ENCODE measurements around the gene LPAR6. TPM values are rescaled to one million over a fixed set of nuclear protein-coding genes. Genes with fewer than 3 reads are reported as not detected.

Gene LPAR6
- total RNA-seq, 2 donors from 2014 or later, result 3.3 to 11.9 TPM

DNA sequence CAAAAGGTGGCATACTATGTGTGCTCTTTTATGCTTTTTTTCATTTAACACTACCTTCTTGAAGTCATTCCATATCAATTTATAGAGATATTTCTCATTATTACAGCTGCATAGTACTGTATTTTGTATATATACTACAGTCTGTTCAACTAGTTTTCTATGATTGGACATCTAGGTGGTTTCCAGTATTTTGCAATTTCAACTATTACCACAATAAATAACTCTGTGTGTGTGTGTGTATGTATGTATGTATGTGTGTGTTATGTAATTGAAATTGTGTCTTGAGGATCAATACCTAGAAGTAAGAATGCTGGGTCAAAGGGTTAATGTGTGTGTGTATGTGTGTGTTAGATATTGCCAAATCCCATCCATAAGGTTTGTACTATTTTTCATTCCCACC, 7.0 kb downstream of the LPAR6 start:
- Mint-ChIP-seq H3K9me3 (no peaks in the 10 kb centered on the region), H3K4me3 (peak overlapping the region in 1 of 2 donors; percentile 31), H3K27me3 (ENCODE audit: low read depth) (no peaks in the 10 kb centered on the region), H3K27ac (peak overlapping the region; percentile 39), H3K36me3 (ENCODE audit: insufficient read depth in 2 of 2) (no peaks in the 10 kb centered on the region), H3K4me1 (ENCODE audit: low read depth) (peaks cover 76% of the 10 kb centered on the region)
- ATAC-seq (replicated peaks in 1 of 2) (no peak), DNase-seq (no peak)

DNA sequence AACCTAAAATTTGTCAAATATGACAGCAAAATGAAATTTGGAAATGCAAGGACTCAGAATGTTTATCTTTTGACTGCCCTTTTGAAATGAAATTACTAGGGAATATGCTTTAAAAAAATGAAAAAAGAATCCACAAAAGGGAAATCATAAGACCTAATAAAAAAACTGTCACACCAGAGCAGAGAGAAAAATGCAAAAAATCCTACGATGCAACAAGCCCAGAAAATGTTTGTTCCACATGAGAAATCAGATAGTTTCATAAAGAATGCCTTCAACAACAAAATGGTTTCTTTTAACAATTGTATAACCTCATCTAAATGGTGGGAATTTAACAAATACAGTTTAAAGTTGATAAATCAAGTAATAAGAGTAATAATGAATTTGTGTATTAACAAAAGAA, 8.0 kb downstream of the LPAR6 start:
- Mint-ChIP-seq H3K27ac (no peak overlapping the region), H3K9me3 (no peaks in the 10 kb centered on the region), H3K36me3 (ENCODE audit: insufficient read depth in 2 of 2) (no peaks in the 10 kb centered on the region), H3K4me1 (ENCODE audit: low read depth) (peaks cover 78% of the 10 kb centered on the region), H3K4me3 (no peak overlapping the region), H3K27me3 (ENCODE audit: low read depth) (no peaks in the 10 kb centered on the region)
- ATAC-seq (replicated peaks in 1 of 2) (no peak), DNase-seq (no peak)

- DNase-seq (no peak), ATAC-seq (replicated peaks in 1 of 2) (no peak)
- Mint-ChIP-seq H3K27me3 (ENCODE audit: low read depth) (no peaks in the 10 kb centered on the region), H3K4me1 (ENCODE audit: low read depth) (peaks cover 70% of the 10 kb centered on the region), H3K27ac (peak overlapping the region; percentile 71), H3K4me3 (peak overlapping the region in 1 of 2 donors; percentile 83), H3K36me3 (ENCODE audit: insufficient read depth in 2 of 2) (no peaks in the 10 kb centered on the region), H3K9me3 (no peaks in the 10 kb centered on the region)
Observed at GRCh38 chr13:48403913-48404312, 9.0 kb downstream of the LPAR6 start.

DNA sequence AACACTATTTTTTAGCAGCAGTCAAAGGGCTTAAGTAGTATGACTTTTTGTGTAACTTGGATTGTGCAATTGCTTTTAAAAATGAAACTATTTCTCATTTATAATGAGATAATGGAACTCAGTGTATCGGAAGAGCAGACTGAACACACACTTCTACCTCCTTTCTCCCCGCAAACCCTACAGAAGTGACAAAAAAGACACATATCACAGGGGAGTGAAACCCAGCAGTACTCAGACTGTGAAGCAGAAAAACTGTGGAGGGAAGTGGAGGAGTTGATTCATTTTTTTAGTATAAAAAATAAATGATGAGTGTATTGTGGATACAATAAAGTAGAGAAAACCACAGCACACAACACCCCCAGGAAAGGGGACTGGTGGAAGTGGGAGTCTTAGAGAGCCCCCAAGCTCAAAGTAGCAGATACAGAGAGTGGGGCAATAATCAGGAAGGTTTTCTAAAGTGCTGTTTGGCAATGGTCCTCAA, 9.7 kb downstream of the LPAR6 start:
- Mint-ChIP-seq H3K9me3 (no peaks in the 10 kb centered on the region), H3K36me3 (ENCODE audit: insufficient read depth in 2 of 2) (no peaks in the 10 kb centered on the region), H3K4me1 (ENCODE audit: low read depth) (peaks cover 69% of the 10 kb centered on the region), H3K4me3 (peak overlapping the region; percentile 50 to 83), H3K27me3 (ENCODE audit: low read depth) (no peaks in the 10 kb centered on the region), H3K27ac (peak overlapping the region; percentile 68)
- DNase-seq (peak; percentile 26 to 49), ATAC-seq (replicated peaks in 1 of 2) (peak; percentile 96 to 98)

- Mint-ChIP-seq H3K27me3 (ENCODE audit: low read depth) (no peaks in the 10 kb centered on the region), H3K4me1 (ENCODE audit: low read depth) (peaks cover 68% of the 10 kb centered on the region), H3K27ac (peak overlapping the region; percentile 68), H3K36me3 (ENCODE audit: insufficient read depth in 2 of 2) (no peaks in the 10 kb centered on the region), H3K4me3 (peak overlapping the region; percentile 16 to 63), H3K9me3 (no peaks in the 10 kb centered on the region)
- DNase-seq (peak in 1 of 2 donors; percentile 9), ATAC-seq (replicated peaks in 1 of 2) (peak in 1 of 2 donors; percentile 32)
Observed at GRCh38 chr13:48402325-48402932, 10.5 kb downstream of the LPAR6 start.

DNA sequence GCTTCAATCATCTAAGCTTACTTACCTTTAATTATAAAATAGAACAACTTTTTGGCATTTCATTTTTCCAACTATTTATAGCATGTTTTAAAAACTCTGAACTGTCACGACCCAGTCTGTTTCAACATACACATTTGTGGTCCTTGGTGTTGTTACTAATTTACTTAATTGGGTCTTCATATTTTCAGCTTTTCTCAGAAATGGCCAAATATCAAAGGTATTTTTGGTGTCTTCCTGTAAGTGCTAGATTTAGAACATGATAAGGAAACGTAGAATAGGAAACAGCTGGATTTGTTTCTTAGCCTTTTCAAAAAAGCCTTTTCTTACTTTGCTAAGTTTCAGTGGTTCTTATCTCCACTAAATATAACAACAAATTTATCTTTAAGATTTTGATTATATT, 11.4 kb downstream of the LPAR6 start:
- DNase-seq (no peak), ATAC-seq (replicated peaks in 1 of 2) (no peak)
- peaks cover 64% of the 10 kb centered on the region for H3K4me1 Mint-ChIP-seq (ENCODE audit: low read depth)
- peaks cover 0 to 3% of the 10 kb centered on the region in 2 donors for H3K36me3 Mint-ChIP-seq (ENCODE audit: insufficient read depth in 2 of 2)
- no peak overlapping the region for H3K27ac Mint-ChIP-seq
- H3K27me3 Mint-ChIP-seq (ENCODE audit: low read depth), result no peaks in the 10 kb centered on the region
- H3K9me3 Mint-ChIP-seq, result peaks cover 0 to 3% of the 10 kb centered on the region in 2 donors
- no peak overlapping the region for H3K4me3 Mint-ChIP-seq

DNA sequence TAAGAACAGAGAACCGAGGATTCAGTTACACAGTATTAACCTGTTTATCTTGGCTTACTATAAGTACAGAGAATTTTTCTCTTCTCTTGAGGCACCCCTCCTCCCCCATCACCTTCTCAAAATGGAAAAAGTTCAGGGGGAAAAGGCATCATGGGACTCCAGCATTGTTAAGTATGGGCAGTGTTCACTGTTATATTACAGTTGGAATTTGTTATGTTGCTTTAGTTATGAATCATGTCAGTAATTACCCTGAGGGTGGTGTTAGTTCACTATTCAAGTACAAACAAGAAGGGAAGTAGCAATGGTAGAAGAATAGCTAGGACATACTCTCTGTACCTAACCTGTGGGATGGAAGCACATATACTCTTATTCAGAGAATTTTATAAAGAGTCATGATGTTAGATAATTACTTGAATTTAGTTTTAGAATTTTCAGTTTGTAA, 12.0 kb downstream of the LPAR6 start:
- ATAC-seq (replicated peaks in 1 of 2) (no peak), DNase-seq (no peak)
- peak overlapping the region; percentile 2 to 65 for H3K4me3 Mint-ChIP-seq
- H3K4me1 Mint-ChIP-seq (ENCODE audit: low read depth), result peaks cover 64% of the 10 kb centered on the region
- H3K27ac Mint-ChIP-seq, result peak overlapping the region; percentile 87
- peaks cover 0 to 4% of the 10 kb centered on the region in 2 donors for H3K9me3 Mint-ChIP-seq
- no peaks in the 10 kb centered on the region for H3K27me3 Mint-ChIP-seq (ENCODE audit: low read depth)
- peaks cover 0 to 4% of the 10 kb centered on the region in 2 donors for H3K36me3 Mint-ChIP-seq (ENCODE audit: insufficient read depth in 2 of 2)

DNA sequence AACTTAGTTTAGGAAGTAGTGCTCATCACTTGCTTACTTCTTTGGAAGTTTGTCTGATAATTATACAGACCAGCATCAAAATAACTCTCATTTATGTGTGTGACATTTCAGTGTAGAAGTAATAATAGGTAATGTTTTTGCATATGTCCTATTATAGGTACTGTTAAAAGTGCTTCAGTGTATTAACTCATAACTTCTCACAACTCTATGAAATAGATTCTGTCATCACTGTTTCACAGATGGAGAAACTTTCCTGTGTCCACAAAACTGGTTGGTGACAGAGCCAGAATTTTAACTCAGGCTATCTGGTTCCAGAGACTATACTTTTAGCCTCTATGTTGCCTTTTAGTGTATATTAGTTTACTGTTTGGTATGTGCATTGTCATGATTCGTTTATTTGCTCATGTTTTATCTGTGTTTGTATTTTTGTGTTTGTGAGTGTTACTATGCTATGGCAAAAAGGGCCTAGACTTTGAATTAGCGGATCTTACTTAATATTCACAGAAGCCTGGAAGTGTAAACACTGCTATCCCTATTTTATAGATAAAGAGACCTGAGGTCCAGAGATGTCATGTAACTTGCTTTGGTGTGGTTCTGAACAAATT, 12.7 kb downstream of the LPAR6 start:
- ATAC-seq (replicated peaks in 1 of 2), result no peak
- no peak for DNase-seq
- Mint-ChIP-seq H3K27me3 (ENCODE audit: low read depth) (no peaks in the 10 kb centered on the region), H3K36me3 (ENCODE audit: insufficient read depth in 2 of 2) (peaks cover 5 to 10% of the 10 kb centered on the region in 2 donors), H3K27ac (peak overlapping the region; percentile 88), H3K9me3 (peaks cover 5 to 8% of the 10 kb centered on the region in 2 donors), H3K4me3 (peak overlapping the region in 1 of 2 donors; percentile 19), H3K4me1 (ENCODE audit: low read depth) (peaks cover 61% of the 10 kb centered on the region)

DNA sequence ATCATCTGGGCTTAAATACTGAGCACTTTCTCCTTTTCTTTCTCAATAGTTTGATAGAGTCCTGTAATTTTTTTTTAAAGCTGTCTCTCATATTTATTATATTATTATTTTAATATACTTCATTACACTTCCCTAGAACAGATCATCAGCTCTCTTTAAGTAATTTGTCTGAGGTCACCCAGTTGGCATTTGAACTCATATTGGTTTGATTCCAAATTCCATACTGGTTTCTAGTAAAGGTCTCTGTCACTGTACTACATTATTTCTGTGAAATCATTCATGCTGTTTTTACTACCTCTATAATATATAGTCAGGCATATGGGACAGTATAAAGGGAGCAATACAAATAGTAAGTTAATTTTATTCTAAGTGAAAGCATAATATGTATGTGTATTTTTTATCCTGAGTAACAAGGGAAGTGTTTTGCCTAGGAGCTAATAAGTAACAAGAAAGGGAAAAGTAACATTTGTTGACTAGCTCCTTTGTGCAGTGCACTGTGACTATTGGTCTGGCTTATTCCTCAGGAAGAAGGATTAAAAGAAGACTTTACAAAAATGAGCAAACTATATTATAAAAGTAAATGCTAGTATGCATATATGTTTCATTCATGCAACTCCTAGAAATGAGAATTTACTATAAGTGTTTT, 14.3 kb downstream of the LPAR6 start:
- no peaks in the 10 kb centered on the region for H3K27me3 Mint-ChIP-seq (ENCODE audit: low read depth)
- H3K27ac Mint-ChIP-seq, result peak overlapping the region; percentile 19
- no peak overlapping the region for H3K4me3 Mint-ChIP-seq
- DNase-seq, result no peak
- H3K36me3 Mint-ChIP-seq (ENCODE audit: insufficient read depth in 2 of 2), result peaks cover 8 to 16% of the 10 kb centered on the region in 2 donors
- peaks cover 7 to 10% of the 10 kb centered on the region in 2 donors for H3K9me3 Mint-ChIP-seq
- no peak for ATAC-seq (replicated peaks in 1 of 2)
- H3K4me1 Mint-ChIP-seq (ENCODE audit: low read depth), result peaks cover 45% of the 10 kb centered on the region

DNA sequence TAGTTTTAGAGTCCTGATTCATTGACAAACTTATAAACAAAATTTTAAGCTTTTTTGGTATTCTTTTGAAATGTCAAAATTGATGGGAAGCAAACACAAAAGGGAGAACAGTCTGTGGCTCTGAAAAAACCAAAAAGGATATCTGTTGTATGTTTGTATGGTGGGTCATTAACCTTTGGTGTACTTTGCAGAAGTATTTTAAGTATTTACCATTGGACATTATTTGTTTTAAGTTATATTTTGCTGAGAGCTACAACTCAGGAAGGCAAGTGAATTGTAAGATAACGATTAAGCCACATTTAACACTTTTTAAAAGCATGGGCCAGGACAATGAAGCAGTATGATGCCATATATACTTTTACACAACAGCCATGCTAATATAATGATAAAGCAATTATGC, 15.2 kb downstream of the LPAR6 start:
- Mint-ChIP-seq H3K36me3 (ENCODE audit: insufficient read depth in 2 of 2) (peaks cover 10 to 17% of the 10 kb centered on the region in 2 donors), H3K4me1 (ENCODE audit: low read depth) (peaks cover 37% of the 10 kb centered on the region), H3K27ac (no peak overlapping the region), H3K4me3 (no peak overlapping the region), H3K27me3 (ENCODE audit: low read depth) (no peaks in the 10 kb centered on the region), H3K9me3 (peaks cover 7 to 10% of the 10 kb centered on the region in 2 donors)
- DNase-seq (no peak), ATAC-seq (replicated peaks in 1 of 2) (no peak)

DNA sequence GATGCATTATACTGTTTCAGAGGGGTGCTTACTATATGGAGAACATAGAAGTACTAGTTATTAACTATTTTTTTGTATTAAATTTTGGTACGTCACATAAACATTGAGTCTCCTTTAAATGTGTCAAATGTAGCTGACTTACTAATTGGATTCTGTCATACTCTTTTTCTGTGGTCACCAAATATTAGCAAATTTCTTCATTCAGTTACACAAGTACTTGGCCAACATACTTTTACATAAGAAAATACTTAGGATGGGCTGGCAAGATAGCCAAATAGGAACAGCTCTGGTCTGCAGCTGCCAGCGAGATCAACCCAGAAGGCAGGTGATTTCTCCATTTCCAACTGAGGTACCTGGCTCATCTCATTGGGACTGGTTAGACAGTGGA, 19.2 kb downstream of the LPAR6 start:
- H3K27ac Mint-ChIP-seq, result no peak overlapping the region
- peaks cover 7 to 10% of the 10 kb centered on the region in 2 donors for H3K9me3 Mint-ChIP-seq
- no peak for ATAC-seq (replicated peaks in 1 of 2)
- peaks cover 16 to 26% of the 10 kb centered on the region in 2 donors for H3K36me3 Mint-ChIP-seq (ENCODE audit: insufficient read depth in 2 of 2)
- H3K4me3 Mint-ChIP-seq, result no peak overlapping the region
- peaks cover 7% of the 10 kb centered on the region for H3K4me1 Mint-ChIP-seq (ENCODE audit: low read depth)
- no peak for DNase-seq
- no peaks in the 10 kb centered on the region for H3K27me3 Mint-ChIP-seq (ENCODE audit: low read depth)

DNA sequence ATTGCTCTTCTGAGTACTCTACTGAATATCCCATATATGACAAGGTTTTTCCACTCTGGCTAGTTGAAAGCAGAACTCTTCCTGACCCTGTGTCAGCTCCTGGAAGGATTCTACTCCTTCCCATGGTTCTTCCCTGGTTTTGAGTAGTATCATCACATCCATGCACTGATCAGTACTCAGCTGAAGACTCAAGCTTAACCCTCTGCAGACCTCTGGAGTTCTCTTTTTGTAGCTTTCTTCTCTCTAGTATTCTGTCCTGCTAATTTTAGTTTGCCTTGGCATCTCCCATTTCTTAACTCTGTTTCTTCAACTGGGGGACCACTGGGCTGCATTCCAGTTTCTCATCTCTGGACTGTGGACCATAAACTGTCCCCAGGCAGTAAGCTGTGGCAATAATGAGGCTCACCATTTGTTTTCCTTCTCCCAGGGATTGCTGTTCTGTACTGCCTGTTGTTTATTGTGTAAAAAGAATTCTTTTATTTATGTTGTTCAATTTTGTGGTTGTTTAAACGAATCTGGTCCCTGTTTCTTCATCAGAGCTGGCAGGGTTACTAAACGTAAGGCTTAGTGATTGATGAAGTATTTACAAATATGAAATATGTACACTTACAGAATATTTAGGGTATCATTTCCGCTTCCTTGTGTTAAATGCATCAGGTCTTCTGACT, 19.7 kb downstream of the LPAR6 start:
- H3K27ac Mint-ChIP-seq, result no peak overlapping the region
- H3K4me3 Mint-ChIP-seq, result no peak overlapping the region
- H3K36me3 Mint-ChIP-seq (ENCODE audit: insufficient read depth in 2 of 2), result peaks cover 16 to 29% of the 10 kb centered on the region in 2 donors
- DNase-seq (no peak), ATAC-seq (replicated peaks in 1 of 2) (no peak)
- H3K4me1 Mint-ChIP-seq (ENCODE audit: low read depth), result peaks cover 1% of the 10 kb centered on the region
- peaks cover 7 to 10% of the 10 kb centered on the region in 2 donors for H3K9me3 Mint-ChIP-seq
- H3K27me3 Mint-ChIP-seq (ENCODE audit: low read depth), result no peaks in the 10 kb centered on the region

DNA sequence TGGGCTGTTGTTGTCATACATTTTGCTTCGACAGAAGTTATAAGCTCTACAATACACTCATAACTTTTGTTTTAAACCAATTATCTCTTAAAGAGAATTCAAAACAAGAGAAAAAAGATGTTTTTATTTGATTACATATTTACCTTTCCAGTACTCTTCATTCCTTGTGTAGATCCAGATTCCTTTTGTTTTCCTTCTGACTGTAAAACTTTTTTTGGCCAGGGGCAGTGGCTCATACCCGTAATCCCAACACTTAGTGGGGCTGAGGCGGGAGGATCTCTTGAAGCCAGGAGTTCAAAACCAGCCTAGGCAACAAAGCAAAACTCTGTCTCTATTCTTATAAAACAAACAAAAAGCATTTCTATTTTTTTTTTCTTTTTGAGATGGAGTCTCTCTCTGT, 21.7 kb downstream of the LPAR6 start:
- peaks cover 6 to 7% of the 10 kb centered on the region in 2 donors for H3K9me3 Mint-ChIP-seq
- H3K27ac Mint-ChIP-seq, result no peak overlapping the region
- H3K36me3 Mint-ChIP-seq (ENCODE audit: insufficient read depth in 2 of 2), result peaks cover 16 to 27% of the 10 kb centered on the region in 2 donors

More for the DNA sequence above, 21.7 kb downstream of the LPAR6 start:
- ATAC-seq (replicated peaks in 1 of 2) (no peak), DNase-seq (no peak)
- Mint-ChIP-seq H3K27me3 (ENCODE audit: low read depth) (no peaks in the 10 kb centered on the region), H3K4me1 (ENCODE audit: low read depth) (no peaks in the 10 kb centered on the region), H3K4me3 (no peak overlapping the region)

Measured in activated T-cell treated with anti-CD3 and anti-CD28 coated beads, Interleukin-2, amount 50 U/mL, for 72 hours (primary cell).